DND-41 (cell line): ENCODE results near the gene SHROOM3.

Source experiments
- EZH2 ChIP-seq: IDR thresholded peaks from 3 replicates; pipeline ENCODE4 v1.6.1; 2012; ENCODE audit warnings: borderline replicate concordance, low read depth, mild to moderate bottlenecking, moderate library complexity, low read length, inconsistent platforms; ENCODE audit not compliant: severe bottlenecking
- TF ChIP-seq, protein P1 (sequence below): IDR thresholded peaks from 2 replicates; pipeline ENCODE4 v1.5.1; 2012; ENCODE audit warnings: borderline replicate concordance, low read length, moderate library complexity, mild to moderate bottlenecking; ENCODE audit not compliant: poor library complexity, severe bottlenecking; ENCODE audit errors: extremely low read depth

DNA sequence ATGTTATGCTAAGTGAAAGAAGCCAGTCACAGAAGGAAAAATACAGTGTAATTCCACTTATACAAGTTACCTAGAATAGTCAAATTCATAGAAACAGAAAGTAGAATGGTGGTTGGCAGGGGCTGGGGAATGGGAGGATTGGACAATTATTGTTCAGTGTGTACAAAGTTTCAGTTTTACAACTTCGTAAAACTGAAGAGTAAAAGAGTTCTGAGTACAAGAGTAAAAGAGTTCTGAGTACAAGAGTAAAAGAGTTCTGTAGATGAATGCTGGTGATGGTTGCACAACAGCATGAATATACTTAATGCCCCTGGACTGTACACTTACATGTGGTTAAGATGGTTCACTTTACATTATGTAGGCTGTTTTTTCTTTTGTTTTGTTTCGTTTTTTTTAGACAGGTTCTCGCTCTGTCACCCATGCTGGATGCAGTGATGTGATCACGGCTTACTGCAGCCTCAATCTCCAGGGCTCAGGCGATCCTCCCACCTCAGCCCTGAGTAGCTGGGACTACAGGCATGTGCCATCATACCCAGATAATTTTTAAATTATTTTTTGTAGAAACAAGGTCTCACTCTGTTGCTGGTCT is 232.0 kb downstream of the SHROOM3 start:
- TF ChIP-seq, protein P1, sequence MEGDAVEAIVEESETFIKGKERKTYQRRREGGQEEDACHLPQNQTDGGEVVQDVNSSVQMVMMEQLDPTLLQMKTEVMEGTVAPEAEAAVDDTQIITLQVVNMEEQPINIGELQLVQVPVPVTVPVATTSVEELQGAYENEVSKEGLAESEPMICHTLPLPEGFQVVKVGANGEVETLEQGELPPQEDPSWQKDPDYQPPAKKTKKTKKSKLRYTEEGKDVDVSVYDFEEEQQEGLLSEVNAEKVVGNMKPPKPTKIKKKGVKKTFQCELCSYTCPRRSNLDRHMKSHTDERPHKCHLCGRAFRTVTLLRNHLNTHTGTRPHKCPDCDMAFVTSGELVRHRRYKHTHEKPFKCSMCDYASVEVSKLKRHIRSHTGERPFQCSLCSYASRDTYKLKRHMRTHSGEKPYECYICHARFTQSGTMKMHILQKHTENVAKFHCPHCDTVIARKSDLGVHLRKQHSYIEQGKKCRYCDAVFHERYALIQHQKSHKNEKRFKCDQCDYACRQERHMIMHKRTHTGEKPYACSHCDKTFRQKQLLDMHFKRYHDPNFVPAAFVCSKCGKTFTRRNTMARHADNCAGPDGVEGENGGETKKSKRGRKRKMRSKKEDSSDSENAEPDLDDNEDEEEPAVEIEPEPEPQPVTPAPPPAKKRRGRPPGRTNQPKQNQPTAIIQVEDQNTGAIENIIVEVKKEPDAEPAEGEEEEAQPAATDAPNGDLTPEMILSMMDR, result no peak
- no peak for TF ChIP-seq EZH2
